Esophagus squamous epithelium (tissue), 5 donors: ENCODE data around the gene SMLR1. TPM values are rescaled to one million over a fixed set of nuclear protein-coding genes. Genes with fewer than 3 reads are reported as not detected.

Experiments used
- DNase-seq: peaks from one replicate; lab custom pipeline; 2025; lab: John Stamatoyannopoulos, UW
- H3K27ac ChIP-seq, 4 donors: fragments of 200-600 bp; sonication (generic); one replicate each; pipeline ENCODE4 v1.5.1; 2016 to 2019; ENCODE audit warnings: mild to moderate bottlenecking in 1 of 4
- H3K27me3 ChIP-seq, 4 donors: fragments of 200-600 bp; sonication (generic); 1 replicate in 3 of 4; 2 replicates in 1 of 4; pipeline versions ENCODE4 v1.5.1 to v1.6.0; 2017 to 2021; ENCODE audit warnings: antibody characterized with exemption in 1 of 4
- H3K36me3 ChIP-seq, 3 donors: fragments of 200-600 bp; sonication (generic); one replicate each; pipeline ENCODE4 v1.5.1; 2016 to 2019
- H3K4me1 ChIP-seq, 3 donors: fragments of 200-600 bp; sonication (generic); one replicate each; pipeline ENCODE4 v1.5.1; 2017 to 2019
- H3K4me3 ChIP-seq, 4 donors: fragments of 200-600 bp; sonication (generic); 1 replicate in 3 of 4; 2 replicates in 1 of 4; pipeline ENCODE4 v1.5.1; 2016 to 2019; ENCODE audit warnings: mild to moderate bottlenecking in 2 of 4, moderate library complexity in 1 of 4
- H3K9me3 ChIP-seq, 3 donors: fragments of 200-600 bp; sonication (generic); one replicate each; pipeline ENCODE4 v1.5.1; 2016 to 2019
- POLR2A ChIP-seq, 4 donors: fragments of 450-650 bp; IDR thresholded peaks; one replicate each; pipeline ENCODE4 v1.6.1; 2017; ENCODE audit warnings: antibody characterized with exemption in 4 of 4, mild to moderate bottlenecking in 4 of 4, moderate library complexity in 3 of 4
- WGBS, 2 donors: methylation state at CpG; one replicate each; pipeline ENCODE4 v1.1.5; 2018; 5-methylcytosine and 5-hydroxymethylcytosine counted together
- intact Hi-C: fragments of 100-400 bp; cut with DNase I; formaldehyde crosslinking; loops from one replicate; pipeline ENCODE4 v1.15.0; 2022
- total RNA-seq, 4 donors: library from RNA; depleted of rRNA; stranded (reverse); fragments of >200 nt; gene quantifications; one replicate each; pipeline ENCODE4 v1.1.0, GENCODE V29; 2016
- TF ChIP-seq, protein P1 (sequence below), 6 experiments: fragments of 450-650 bp in 4 of 6; fragments of 200-600 bp in 2 of 6; sonication (generic) in 2 of 6; IDR thresholded peaks; one replicate each; pipeline ENCODE4 v1.5.1; 2016 to 2019; ENCODE audit warnings: antibody characterized with exemption in 6 of 6, mild to moderate bottlenecking in 4 of 6, moderate library complexity in 4 of 6
- donor health status: DM: yes; HTN: yes; CAD: no.

The SMLR1 gene
- total RNA-seq, 4 donors from 2014 or later: not detected

DNA sequence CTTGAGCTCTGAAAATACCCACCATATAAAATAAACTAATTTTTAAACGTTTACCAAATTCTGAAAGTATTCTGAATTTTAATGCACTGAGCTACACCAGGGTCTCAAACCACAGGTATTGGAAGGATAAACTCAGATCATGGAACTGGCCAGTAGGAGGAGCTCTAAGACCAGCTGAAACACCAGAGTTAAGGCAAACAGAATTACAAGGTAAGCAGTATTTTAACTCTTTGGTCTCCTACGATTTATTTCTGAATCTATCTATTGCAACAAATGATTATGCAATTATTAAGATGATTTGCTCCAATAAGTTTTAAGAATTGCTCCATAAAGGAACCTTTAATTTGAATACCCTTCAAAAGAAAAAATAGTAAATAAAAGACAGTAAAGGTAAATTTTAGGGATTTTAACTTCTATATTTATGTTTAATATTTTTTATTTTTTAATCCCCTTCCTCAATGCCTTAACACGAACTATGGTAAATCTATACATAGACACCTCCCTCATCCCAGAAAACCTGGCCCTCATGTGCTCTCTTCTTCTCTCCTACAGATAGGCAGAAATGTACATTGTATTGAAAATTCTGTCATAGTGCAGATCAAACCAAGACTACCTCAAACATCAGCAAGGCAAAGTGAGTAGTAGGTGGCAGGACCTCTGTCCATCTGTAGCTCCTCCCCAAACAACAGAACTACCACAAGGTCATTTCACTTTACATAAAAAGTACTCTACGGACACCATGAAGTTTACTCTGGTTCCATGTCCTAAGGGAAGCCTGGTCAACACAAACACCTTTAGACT, 58.4 kb downstream of the SMLR1 start:
- Histone ChIP-seq H3K4me1 (peaks cover 0 to 5% (median 0%) of the 10 kb centered on the region in 3 donors), H3K36me3 (peaks cover 0 to 5% (median 0%) of the 10 kb centered on the region in 3 donors), H3K4me3 (no peak overlapping the region), H3K27me3 (no peaks in the 10 kb centered on the region), H3K9me3 (no peaks in the 10 kb centered on the region), H3K27ac (no peak overlapping the region)
- 28 to 30% methylated on average over 4 of the region's 4 CpGs for whole genome bisulfite sequencing, 2 donors
- no peak for DNase-seq
- TF ChIP-seq, protein P1, sequence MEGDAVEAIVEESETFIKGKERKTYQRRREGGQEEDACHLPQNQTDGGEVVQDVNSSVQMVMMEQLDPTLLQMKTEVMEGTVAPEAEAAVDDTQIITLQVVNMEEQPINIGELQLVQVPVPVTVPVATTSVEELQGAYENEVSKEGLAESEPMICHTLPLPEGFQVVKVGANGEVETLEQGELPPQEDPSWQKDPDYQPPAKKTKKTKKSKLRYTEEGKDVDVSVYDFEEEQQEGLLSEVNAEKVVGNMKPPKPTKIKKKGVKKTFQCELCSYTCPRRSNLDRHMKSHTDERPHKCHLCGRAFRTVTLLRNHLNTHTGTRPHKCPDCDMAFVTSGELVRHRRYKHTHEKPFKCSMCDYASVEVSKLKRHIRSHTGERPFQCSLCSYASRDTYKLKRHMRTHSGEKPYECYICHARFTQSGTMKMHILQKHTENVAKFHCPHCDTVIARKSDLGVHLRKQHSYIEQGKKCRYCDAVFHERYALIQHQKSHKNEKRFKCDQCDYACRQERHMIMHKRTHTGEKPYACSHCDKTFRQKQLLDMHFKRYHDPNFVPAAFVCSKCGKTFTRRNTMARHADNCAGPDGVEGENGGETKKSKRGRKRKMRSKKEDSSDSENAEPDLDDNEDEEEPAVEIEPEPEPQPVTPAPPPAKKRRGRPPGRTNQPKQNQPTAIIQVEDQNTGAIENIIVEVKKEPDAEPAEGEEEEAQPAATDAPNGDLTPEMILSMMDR (IDR thresholded peaks at IDR 0.05): peak; percentile 76 to 93 (median 88)
- no peak for TF ChIP-seq POLR2A (IDR thresholded peaks at IDR 0.05)
- intact Hi-C loops: loop anchor here (5.0 to 10.0 kb wide), 2 partner anchors 232 to 649 kb away; no protein-coding TSS in a partner anchor

Other genes starting within 250 kb of the SMLR1 start
- gene EPB41L2, start 235.8 kb downstream of the SMLR1 start, total RNA-seq: 10 to 100 TPM in 3 of 4 donors, 1 to 10 TPM in 1; 6.2 to 58.0 (median 14.9) TPM